CD4-positive, alpha-beta T cell treated with Interleukin-15 for 4 hours (primary cell): ENCODE data around the gene KRTAP10-11.

ENCODE experiments used
- DNase-seq: peaks from one replicate; pipeline ENCODE4 v3.0.0-alpha.2; 2020; ENCODE audit warnings: low spot score

Gene KRTAP10-11

GRCh38 chr21:44695641-44696040, 49.4 kb downstream of the KRTAP10-11 start:
- DNase-seq: no peak

- no peak for DNase-seq
These were observed 50.4 kb downstream of the KRTAP10-11 start for GRCh38 chr21:44696572-44696971.
